HTR-8/SVneo (cell line): ENCODE results near the gene HS6ST2.

Experiments used
- DNase-seq: peaks from one replicate; pipeline ENCODE4 v3.0.0; 2011; ENCODE audit warnings: low spot score, mixed read lengths; ENCODE audit not compliant: insufficient read length
- FAIRE-seq: peaks from 2 replicates; lab custom pipeline; 2011; peaks lifted over from hg19 to GRCh38; lab: Jason Lieb, UNC

HS6ST2 gene

DNA sequence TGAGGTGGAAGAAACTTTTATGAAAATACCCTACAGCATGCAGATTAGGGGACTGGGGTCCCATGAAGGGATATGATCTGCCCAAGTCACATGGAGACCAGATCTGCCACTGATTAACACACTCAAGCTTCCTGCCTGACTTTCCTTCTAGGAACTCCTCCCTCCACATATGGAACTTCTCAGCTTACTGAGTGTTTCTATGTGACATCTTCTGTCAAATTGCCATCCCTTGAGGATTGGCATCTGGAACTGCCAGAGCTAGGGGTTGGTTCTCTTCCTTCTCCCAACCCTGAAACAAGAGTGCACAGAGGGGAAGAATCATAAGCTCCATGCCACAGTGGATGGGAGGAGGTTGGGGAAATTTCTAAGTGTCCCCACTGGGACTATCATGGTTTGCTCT, 319.0 kb downstream of the HS6ST2 start:
- FAIRE-seq: no peak
- no peak for DNase-seq

DNA sequence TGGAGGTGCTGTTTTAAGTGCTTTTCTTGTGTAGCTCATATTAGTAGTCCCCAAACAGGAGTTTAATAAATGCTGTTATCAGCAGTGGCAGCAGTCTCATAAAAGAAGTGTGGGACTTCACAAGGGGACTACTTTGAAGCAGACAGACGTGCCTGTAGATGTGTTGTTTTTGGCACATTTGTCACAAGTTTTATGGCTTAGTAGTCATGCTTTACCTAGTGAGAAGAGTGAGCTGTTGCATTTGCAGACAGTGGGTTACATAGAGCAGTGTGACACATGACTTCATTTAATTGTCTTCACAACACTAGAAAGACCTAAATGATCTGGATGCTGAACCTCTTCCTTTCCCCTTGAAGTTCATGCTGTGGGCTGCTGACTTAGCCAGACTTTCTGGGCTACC, 320.1 kb downstream of the HS6ST2 start:
- no peak for DNase-seq
- no peak for FAIRE-seq

DNA sequence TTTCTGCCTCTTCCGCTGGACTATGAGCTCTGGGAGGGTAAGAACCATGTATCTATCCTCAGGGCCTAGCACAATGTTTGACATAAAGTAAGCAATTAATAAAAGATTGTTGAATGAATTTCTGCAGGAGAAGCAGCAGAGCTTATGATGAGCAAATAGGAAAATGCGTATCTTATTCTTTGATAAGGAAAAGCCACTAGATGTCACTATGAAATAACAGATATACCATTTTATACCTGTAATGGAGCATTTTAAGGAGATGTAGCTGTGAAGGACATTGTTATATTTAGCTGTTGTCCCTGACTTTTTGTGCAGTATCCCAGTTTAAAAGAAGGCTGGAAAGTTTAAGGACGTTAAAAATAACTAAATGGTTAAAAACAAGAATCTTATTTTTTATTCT, 322.3 kb downstream of the HS6ST2 start:
- DNase-seq: no peak
- no peak for FAIRE-seq

DNA sequence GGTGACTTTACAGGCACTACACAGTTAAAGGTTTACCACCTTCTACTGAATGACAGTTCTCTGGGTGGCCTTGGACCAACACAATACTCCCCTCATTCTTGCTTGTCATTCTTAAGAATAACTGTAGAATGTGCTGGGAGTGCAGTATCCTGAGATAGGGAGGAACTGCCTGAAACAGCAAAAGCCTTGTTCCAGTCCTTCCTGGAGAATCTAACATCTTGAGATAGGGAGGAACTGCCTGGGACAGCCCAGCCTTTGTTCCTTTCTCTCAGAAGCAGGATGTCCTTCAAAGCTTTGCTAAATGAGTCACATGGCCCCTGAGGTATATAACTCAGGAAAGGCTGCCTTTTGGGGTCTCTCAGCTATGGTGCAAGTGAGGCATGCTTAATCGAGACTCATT, 323.9 kb downstream of the HS6ST2 start:
- FAIRE-seq (no peak), DNase-seq (no peak)

DNA sequence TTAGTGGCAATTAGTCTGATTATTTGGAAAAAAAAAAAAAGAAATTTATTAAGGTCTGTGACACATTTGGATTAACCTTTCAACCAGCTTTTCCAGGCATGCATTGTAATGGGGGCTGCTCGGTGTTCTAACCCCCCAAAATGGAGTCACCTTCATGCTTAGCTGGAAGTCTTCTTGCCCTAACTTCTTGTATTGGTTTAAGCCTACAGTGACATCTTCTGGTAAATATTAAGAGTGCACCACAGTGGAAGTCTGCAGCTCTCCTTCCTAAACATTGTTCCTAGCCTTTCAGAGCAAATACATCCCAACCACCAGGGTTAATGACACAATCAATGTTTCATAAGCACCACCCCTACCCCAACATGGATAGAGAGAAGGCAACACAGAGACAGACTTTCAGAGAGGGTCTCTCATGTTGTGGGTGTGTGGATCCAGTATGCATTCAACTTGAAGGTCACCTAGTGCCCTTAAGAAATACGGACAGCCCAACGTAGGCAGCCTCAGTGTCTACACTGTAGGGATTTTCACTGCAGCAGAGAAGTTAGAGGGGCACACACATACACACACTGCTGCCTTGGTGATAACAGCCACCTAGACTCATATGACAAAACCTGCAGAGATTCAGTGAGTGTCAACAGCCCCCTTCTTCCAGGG, 326.7 kb downstream of the HS6ST2 start:
- DNase-seq (peak; percentile 1), FAIRE-seq (no peak)

DNA sequence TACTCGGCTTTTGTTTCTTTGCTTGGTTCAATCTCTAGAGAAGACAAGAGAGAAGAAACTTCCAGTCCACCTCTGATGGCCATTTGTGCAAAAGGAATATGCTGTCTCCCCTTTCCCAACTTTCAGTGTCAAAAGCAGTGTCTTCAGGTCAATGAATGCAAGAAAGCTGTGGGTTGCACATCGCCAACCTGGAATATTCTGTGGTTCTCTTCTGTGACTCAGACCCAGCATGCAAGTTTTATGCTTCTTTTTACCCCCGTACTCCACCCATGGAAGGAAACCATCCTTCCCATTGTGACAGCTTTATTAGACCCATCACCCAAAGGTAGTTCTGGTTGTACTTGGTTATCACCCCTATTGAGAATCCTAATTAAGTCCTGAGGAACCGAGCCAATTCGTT, 334.0 kb downstream of the HS6ST2 start:
- FAIRE-seq (no peak), DNase-seq (no peak)

DNA sequence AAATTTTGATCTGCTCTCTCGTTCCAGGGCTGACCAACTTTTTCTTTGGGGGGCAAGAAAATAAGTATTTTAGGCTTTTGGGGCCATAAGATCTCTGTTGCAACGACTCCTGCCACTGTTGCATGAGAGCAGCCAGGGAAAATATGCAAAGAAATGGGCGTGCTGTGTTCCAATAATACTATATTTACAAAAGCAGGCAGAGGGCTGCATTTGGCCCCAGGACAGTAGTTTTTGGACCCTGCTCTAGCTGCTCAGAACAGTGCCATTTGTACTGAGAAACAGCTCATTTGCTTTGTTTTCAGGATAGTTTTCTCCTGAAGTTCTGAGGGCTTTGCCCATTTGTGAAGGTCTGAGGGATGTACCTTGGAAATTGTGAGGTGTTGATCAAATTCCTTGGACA, 334.5 kb downstream of the HS6ST2 start:
- DNase-seq (no peak), FAIRE-seq (no peak)

DNA sequence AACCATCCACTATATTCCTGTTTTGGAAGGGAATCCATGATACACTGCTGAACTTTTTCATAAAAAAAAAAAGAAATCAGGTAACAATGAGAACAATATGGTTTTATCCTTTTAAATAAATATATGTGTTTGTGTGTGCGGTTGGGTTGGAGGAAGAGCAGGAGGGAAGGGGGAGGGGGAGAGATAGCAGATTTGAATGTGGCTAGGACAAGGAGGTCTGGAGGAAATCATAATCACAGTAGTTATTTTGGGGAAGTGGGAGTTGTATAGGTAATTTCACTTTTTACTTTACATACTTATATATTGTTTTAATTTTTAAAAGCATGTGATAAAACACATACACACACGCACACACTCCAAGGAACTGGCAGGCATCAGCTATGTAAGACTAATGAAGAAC, 335.1 kb downstream of the HS6ST2 start:
- FAIRE-seq (no peak), DNase-seq (no peak)

DNA sequence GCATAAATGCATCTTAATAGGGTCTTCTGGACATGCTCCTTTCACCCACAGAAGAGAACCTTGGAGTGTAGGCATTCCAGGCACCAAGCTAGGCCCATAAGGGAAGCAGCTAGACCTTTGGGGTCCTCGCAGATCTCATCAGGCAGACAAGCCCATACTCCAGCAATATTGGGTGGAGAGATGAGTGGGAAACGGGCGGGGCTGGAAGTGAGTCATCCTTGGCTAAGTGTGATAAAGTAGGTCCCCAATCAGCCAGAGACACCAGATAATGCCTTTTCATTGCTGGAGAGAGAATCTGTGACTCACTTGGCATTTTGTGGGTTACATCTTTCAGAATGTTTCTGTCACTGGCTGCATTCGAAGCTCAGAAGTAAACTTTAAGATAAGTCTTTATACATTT, 336.3 kb downstream of the HS6ST2 start:
- DNase-seq: peak; percentile 0
- FAIRE-seq: no peak

DNA sequence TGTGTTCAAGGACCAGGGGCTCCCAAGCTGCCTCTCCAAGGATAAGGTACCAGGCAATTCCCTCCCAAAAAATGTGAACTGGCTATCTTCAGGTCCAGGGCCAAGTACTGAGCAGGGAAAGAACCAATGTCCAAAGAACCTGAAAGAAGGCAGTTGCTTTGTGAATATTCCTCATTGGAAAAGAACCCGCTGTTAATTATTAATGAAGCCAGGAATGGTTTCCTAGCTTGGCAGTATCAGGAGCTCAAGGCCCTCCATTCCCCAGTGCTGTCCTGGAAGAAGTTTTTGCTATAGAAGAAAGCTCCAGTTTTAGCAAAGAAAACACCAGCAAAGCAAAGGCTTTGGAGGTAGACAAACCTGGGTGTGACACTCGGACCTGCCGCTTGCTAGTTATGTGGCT, 339.6 kb downstream of the HS6ST2 start:
- FAIRE-seq (no peak), DNase-seq (no peak)

DNA sequence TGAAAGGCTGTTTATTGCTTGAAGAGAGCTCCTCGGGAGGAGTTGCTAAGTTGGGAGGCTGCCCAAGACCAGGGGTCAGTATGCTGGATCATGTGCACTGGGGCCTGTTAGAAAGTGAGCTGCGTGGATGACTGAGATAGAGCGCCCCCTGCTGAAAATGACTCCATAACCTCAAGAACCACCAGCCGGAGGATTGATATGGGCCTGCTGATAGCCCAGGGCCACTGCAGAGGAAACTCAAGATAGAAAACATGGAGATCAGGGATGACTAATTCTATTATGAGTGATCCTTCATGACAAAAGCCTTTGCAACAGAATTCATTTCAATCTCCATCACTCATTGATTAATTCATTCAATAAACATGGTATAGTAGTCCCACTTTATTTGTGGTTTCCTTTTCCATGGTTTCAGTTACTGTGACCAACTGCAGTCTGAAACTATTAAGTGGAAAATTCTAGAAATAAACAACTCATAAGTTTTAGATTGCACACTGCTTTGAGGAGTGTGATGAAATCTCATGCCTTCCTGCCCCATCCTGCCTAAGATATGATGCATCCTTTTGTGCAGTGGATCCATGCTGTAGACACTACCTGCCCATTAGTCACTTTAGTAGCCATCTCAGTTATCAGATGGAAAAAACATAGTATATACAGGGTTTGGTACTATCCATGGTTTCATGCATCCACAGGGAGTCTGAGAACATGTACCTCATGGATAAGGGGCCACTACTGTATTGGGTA, 342.9 kb downstream of the HS6ST2 start:
- DNase-seq (no peak), FAIRE-seq (no peak)

DNA sequence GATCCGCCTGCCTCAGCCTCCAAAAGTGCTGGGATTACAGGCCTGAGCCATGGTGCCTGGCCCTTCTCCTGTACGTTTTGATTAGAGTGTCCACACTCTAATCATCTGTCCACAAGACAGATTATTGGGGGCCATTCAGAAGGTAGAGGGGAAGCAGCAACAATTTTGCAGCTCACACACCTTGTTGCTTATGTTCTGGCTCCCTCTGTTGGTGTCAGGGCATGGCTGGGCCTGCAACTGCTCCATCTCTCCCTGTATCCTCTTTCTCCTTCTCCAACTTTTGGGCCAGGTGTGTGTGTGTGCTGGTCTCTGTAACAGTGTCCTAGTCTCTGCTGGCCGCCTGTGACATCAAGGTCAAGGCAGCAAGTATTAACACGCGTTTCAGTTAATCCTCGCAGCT, 344.1 kb downstream of the HS6ST2 start:
- DNase-seq: no peak
- FAIRE-seq: no peak

DNA sequence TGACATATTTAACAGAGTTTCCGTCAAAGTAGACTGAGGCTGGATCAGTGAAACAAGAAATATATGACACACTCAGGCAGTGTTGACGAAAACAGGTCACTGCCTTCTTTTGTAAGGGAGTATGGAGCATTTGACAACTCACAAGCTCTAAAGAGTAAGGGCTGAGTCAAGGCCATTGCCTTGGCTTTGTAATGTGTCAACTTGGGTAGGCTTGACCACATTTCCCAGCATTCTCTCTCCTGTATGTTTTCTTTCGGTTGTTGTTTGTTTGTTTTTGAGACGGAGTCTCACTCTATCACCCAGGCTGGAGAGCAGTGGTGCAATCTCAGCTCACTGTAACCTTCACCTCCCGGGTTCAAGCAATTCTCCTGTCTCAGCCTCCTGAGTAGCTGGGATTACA, 344.6 kb downstream of the HS6ST2 start:
- no peak for DNase-seq

DNA sequence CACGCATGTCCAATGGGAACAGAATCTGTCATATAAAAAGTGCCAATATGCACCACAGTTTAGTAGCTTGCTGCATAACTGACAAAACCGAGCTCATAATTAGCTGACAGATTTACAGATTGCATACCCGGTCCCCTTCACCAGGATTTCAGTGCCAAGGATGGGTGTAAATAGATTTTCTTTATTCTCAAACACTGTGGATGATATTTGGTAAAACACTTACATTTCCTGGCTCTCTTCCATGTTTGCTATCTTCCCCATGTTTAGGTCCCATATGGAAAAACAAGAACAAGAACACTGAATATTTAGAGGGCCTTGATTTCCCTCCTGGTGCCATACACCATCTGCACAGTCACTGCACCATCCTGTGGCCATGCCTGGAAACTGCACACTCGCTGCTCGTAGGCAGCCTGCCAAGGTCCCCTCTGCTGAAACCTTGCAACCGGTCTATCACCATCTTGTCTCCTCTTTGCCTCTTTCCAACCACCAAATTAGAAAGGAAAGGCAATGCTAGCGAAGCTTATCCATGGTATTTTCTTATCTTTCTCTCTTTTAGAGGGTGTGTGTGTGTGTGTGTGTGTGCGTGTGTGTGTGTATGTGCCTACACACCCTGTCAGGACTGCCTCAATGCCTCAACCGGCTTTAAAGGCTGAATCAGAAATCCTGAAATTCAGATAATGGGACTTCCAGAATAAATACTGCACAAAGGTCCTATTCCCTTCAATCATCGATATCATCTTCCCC, 345.4 kb downstream of the HS6ST2 start:
- DNase-seq (no peak), FAIRE-seq (no peak)

More for the DNA sequence above, 344.6 kb downstream of the HS6ST2 start:
- FAIRE-seq: no peak

DNA sequence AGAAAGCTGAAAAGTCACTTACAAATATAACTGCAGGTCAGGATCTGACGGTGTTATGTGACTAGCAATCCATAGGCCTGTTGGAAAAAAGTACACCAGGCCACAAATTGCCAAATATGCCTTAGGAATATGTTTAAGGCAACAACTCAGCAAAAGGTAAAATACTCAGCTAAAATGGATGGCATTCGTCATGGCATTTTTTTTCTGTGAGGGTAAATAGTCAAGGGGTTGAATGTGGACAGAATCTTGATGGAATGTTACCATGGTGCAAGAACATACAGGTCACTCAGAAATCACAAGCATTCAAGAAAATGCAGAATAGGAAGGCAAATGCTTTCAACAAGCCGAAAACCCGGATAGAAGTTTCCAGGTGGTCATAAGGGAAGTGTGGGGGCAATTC, 347.9 kb downstream of the HS6ST2 start:
- FAIRE-seq (no peak), DNase-seq (no peak)

DNA sequence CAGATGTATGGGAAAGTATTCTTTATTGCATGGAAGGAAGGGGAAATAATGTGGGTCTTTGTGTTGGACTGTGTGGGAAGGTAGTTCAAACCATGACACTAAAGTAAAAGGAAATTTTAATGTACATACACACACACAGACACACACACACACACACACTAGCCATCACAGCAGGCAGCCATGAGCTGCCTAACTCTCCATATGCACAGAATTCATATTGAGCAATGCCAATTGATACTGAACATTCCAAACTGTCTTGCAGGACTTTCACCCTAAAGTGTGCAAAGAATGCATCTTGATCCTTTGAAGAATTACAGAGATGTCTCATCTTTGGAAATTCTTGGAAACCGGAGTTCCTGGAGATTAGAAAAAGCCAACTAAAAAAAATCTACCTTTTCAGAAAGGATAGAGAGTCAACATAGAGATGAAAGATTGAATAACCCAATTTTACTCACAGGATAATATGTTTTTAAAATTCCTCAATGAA, 349.0 kb downstream of the HS6ST2 start:
- DNase-seq: no peak
- no peak for FAIRE-seq

DNA sequence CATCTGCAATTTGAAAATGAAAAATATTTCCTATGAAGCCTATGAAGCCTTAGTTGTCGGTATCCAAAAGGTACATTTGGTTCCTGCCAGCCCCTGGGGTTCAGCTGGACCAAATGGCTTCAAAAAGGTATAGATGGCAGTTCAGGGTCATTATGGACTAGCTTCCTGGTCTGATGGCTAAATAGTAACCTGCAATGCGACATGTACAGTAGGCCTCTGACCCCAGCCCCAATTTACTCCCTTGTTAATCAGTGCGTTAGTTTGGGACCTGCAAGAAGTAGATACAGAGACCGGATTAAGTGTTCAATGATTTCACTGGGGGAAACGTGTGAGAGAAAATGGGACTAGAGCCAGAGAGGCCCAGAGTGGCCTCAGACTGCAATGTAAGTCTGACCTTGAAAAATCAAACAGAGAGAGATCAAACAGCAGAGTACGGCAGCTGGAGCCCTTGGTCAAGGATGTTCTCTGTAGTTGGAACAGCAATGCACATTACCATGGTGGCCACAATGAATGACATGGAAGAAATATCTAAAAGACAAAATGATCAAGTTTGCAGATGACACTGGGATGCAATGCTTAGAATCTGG, 354.6 kb downstream of the HS6ST2 start:
- FAIRE-seq (no peak), DNase-seq (no peak)

DNA sequence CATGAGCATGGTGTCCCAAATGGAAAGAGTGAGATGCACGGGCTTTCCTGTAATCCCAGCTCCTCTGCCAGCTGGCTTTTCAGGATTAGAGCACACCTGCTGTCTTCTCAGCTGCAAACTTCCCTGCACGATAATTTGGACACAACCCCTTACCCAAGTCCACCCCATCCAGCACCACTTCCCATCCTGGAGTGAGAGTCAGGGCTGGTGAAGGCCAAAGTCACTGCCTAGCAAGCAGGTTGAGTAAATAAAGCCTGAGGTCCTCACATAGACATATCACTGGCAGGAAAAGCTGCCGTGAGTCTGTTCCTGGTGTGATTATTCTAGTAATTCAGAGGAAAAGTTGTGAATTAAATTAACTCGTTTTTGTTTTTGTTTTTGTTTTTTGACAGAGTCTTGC, 355.7 kb downstream of the HS6ST2 start:
- FAIRE-seq (no peak), DNase-seq (no peak)

DNA sequence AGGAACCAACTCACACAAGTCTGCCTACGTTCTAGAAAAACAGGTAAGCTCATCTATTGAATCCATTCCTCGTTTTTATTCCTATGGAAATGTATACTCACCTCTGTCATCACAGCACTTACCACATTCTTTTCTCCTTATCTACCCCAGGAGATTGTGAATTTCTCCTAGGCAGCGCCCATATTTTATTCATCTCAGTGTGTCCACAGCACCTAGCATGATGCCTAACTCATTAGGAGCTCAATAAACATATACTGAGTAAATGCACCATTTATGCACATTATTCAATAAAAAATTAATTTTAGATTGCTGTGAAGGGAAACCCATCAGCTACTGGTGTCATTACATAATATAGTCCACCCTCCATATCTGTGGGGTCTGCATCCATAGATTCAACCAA, 363.4 kb downstream of the HS6ST2 start:
- FAIRE-seq: no peak
- no peak for DNase-seq

DNA sequence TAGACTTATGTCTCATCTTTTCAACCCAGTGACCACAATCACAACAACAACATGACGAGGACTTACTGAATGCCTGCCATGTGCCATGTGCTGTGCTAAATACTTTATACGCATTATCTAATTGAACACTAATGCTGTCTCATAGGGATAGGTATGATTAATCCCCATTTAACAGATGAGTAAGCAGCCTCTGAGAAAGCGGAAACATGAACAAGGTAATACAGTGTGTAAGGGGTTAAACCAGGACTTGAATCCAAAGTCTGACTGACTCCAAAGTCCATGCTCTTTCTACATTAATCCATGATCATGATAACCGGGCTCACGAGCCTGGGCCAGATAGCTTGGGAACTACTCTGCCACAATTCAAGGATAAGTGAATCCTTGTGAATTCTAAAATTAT, 364.3 kb downstream of the HS6ST2 start:
- DNase-seq (no peak), FAIRE-seq (no peak)

DNA sequence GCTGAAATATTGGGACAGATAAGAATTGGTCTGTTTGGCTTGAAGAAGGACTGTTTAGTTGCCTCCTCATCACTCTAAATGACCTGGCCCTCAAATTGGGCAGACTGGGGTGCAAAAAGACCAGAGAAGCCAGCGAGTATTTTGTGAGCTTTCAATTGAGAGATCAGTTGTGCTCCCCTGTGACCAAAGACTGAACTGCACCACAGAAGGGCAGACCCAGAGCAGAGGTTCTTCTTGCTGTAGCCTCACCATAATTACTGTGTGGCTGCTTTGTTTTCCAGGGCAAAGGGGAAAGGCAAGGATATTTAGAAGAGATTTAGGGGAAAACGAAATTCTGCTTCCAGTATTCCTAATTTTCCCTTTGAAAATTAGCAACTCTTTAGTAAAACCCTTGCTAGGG, 365.5 kb downstream of the HS6ST2 start:
- FAIRE-seq (no peak), DNase-seq (no peak)
